Fibroblast of skin of back (primary cell): ENCODE data around the gene NUP133.
"Not testable (repeated sequence)": the region's sequence is repeated elsewhere in the genome, so short reads cannot be mapped to it uniquely, and the experiment has no call there.

ENCODE experiments used
- DNase-seq: peaks from one replicate; pipeline ENCODE4 v3.0.0-alpha.2; 2013

NUP133 gene

DNA sequence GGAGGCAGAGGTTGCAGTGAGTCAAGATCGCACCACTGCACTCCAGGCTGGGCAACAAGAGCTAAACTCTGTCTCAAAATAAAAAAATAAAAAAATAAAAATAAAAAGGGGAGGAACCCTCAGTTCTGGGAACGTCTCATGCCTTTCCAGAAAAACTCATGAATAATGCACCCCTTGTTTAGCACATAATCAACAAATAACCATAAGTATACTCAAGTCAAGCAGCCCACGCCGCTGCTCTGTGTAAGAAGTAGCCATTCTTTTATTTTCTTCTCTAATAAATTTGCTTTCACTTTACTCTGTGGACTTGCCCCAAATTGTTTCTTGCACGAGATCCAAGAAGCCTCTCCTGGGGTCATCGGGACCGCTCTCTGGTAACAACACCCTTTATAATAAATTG lies 59.8 kb downstream of the NUP133 start:
- DNase-seq, result no peak

DNA sequence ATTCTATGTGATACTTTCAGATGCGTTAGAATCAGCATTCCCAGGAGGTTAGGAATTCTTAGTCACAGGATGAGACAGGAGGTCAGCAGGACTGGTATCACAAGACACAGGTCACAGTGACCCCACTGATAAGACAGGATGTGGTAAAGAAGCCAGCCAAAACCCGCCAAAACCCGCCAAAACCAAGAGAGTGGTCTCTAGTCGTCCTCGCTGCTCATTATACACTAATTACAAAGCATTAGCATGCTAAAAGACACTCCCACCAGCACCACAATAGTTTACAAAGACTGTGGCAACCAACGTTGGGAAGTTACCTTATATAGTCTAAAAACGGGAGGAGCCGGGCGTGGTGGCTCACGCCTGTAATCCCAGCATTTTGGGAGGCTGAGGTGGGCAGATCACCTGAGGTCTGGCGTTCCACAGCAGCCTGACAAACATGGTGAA lies 60.3 kb downstream of the NUP133 start:
- DNase-seq, result no peak

DNA sequence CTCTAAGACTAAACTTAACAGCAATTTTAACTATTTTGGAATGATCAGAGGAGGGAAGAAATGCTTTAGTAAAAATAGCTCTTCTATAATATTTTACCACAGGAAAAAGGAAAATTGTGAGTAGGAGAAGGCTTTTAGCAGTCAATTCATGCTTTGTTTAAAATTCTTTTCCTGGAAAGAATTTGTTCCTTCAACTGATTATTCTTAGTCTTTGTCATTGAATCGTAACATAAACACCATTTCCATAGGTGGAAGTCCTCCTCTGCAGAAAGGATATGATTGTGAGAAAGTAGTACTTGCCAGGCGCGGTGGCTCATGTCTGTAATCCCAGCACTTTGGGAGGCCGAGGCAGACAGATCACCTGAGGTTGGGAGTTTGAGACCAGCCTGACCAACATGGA lies 62.3 kb downstream of the NUP133 start:
- no peak for DNase-seq

GRCh38 chr1:229440851-229441537 lies 67.1 kb downstream of the NUP133 start:
- DNase-seq, result peak; percentile 86

DNA sequence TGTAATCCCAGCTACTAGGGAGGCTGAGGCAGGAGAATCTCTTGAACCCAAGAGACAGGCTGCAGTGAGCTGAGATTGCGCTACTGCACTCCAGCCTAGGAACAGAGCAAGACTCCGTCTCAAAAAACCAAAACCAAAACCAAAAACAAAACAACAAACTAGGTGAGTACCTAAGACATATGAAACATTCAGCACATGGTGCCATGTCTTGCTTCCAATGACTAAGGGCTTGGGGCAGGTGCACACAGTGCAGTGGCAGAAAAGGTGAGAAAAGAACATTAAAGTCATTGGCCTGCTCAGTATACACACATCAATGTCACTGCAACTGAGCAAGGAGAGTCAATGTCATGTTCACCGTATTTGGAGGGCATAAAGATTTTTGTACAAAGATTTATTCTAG lies 70.1 kb downstream of the NUP133 start:
- no peak for DNase-seq

- peak; percentile 39 for DNase-seq
Measured at GRCh38 chr1:229437443-229437842, 70.7 kb downstream of the NUP133 start.

- DNase-seq, result no peak
Measured at GRCh38 chr1:229436201-229436600, 71.9 kb downstream of the NUP133 start.

GRCh38 chr1:229434641-229435051 lies 73.5 kb downstream of the NUP133 start:
- DNase-seq, result no peak

DNA sequence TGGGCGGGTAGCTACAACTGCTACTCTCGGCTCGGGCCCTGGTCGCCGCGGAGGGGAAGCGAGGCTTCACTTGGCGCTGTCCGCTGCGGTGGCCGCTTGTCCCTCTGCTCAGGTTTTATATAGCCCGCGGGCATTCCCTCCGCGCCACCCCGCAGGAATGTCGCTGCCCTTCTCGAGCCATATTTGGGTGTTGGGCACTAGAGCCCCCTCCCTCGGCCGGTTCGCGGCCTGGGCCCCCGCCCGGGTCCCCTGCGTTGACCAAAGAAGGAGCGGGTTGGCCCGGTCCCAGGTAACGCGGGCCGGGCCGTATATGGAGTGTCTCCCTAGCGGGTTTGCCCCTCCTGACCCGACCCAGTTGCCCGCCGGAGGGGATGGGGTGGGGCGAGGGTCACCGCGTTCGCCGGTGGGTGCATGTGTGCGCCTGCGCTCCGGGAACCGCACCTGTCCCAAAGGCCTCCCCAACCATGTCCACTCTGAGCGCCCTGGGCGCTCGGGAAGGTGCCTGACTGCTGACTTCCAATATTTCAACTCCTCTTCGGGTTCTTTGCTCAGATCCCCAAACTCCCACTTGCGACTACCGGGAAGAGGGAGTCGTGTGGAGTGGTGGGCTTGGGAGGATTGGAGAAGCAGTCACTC lies 74.0 kb downstream of the NUP133 start, which contains the start of gene ACTA1:
Gene ACTA1, minus strand, starts transcription at position 90 of the 636 bp plus-strand sequence. CDS start 979 bp downstream, outside the sequence.
- no peak for DNase-seq

DNA sequence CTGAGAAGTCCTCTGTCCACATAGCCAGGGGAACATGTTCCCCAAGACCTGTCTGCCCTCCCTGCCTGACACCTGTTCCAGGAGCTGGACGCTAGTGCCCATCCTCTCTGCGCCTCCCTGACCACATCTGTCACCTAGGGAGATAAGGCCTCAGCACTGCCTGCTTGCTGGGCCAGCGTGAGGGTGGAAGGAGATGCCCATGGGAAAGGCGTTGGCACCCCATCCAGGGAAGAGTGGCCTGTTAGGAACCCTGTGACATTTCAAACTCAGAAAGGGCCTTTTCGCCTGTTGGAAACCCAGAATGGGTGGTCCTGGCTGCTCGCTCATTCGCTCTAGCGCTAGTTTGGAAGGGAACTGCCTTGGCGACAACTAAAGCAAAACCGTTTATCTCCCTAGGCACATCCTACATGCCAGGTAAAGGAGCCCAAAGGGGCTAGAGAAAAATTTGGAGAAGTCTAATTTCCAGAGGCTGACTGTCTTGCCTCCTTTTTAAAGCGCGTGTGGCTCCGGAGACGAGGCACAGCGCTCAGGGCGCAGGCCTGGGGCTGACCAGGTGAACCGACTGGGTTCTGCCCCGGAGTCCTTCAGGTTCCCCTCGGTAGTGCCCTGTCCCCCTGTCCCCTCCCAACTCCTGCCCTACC lies 74.7 kb downstream of the NUP133 start:
- no peak for DNase-seq

DNA sequence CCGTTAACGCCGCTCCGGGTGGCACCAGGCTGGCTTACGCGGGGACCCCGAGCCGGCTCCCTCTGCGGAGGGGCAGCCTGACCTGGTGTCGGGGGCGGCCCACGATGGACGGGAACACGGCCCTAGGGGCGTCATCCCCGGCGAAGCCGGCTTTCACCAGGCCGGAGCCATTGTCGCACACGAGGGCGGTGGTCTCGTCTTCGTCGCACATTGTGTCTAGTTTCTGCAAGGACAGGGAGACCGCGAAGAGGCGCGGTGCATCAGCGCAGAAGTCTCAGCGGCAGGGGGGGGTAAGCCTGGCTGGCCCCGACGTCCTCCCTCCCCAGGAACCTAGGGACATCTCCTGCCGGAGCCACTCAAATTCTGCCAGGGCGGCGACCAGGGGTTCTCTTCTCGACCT lies 75.2 kb downstream of the NUP133 start:
- no peak for DNase-seq

- no peak for DNase-seq
Measured at GRCh38 chr1:229432116-229432461, 76.1 kb downstream of the NUP133 start.

- DNase-seq, result no peak
Measured at GRCh38 chr1:229431284-229432115, 76.6 kb downstream of the NUP133 start.

DNA sequence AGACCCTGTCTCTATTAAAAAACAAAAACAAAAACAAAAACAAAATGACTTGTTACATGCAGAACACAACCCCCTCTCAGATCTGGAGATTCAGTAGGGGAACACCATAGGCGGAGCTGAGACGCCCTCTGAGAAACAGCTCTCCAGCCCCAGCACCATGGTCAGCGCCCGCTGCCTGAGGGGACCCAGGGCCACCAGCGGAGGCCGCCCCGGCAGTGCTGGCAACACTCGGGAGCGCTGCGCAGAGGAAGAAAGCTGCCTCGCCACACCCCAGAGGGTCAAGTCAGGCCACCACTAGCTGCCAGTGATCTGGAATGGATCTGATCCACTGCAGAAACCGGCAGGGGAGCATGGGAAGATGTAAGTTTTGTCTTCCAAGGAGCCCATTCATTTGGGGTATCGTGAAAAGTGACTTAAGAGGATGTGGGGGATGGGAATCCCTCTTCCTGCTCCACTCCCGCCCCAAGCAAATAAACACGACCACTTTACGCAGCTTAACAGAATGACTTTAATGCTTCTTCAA lies 77.3 kb downstream of the NUP133 start:
- peak; percentile 67 for DNase-seq

DNA sequence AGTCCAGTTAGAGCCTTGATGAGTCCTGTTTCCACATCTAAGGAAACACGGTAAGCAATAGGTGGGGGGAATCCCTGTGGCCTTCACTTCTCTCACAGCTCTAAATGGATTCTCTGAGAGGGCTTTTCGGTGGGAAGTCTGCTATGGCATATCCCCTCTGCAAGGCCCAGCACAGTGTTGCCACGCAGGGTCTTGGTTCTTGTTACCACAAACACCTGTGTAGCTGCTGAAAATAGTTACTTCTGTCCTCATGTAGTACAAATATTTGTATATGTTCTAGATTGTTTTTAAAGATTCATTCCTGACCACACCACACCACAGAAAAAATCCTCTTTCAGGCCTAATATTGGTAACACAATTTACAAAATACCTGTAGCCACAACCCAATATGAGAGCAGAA lies 79.9 kb downstream of the NUP133 start:
- no peak for DNase-seq

DNA sequence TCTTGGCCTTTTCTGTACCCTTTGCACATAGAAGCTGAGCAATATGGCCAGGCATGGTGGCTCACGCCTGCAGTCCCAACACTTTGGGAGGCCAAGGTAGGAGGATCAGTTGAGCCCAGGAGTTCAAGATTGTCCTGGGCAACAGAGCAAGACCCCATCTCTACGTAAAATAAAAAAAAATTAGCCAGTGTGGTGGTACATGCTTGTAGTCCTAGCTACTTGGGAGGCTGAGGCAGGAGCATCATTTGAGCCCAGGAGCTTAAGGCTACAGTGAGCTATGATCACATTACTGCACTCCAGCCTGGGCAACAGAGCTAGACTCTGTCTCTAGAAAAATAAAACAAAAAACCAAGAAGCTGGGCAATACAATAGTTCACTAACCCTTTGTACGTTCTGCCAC lies 80.6 kb downstream of the NUP133 start:
- no peak for DNase-seq

DNA sequence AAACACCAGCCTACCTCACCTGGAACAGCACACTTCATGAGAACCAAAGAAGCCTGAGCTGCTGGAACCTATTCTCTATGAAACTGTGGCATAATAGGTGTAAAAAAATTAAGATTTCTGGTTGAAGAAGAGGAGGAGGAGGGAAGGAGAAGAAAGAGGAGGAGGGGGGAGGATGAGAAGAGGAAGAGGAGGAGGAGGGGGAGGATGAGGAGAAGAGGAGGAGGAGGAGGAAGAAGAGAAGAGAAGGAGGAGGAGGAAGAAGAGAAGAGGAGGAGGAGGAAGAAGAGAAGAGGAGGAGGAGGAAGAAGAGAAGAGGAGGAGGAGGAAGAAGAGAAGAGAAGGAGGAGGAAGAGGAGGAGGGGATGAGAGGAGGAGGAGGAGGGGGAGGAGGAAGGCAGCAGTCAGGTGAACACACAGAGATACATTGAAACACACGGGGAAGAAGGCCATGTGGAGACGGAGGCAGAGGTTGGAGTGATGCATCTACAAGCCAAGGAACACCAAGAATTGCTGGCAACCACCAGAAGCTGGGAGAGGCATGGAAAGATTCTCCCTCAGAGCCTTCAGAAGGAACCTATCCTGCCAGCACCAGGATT lies 82.5 kb downstream of the NUP133 start:
- no peak for DNase-seq

DNA sequence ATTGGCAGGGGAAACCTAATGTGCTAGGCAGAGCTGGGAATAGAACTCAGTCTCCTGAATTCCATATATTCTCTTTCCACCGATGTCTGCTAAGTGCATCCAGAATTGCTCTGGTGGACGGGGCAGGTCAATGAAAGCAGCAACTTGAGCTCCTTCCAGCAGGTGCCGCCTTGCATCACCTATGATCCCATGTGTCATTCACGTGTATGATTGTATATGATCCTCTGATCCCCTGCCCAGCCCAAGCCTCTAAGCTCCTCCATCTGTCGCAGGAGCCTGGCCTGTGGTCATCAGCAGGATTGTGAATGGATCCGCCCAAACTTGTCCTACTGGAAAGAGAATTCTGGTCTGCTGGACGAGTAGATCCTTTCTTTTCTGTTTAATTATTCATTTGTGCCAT lies 87.4 kb downstream of the NUP133 start:
- no peak for DNase-seq

GRCh38 chr1:229420224-229420623 lies 87.9 kb downstream of the NUP133 start:
- no peak for DNase-seq

- not testable (repeated sequence) for DNase-seq
Measured at GRCh38 chr1:229418586-229418985, 89.6 kb downstream of the NUP133 start.

DNA sequence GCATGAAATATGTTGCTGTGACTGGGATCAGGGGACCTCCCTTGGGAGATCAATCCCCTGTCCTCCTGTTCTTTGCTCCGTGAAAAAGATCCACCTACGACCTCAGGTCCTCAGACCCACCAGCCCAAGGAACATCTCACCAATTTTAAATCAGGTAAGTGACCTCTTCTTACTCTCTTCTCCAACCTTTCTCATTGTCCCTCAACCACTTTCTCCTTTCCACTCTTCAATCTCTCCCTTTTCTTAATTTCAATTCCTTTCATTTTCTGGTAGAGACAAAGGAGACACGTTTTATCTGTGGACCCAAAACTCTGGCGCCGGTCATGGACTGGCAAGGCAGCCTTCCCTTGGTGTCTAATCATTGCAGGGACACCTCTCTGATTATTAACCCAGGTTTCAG lies 95.3 kb downstream of the NUP133 start:
- DNase-seq, result not testable (repeated sequence)

DNA sequence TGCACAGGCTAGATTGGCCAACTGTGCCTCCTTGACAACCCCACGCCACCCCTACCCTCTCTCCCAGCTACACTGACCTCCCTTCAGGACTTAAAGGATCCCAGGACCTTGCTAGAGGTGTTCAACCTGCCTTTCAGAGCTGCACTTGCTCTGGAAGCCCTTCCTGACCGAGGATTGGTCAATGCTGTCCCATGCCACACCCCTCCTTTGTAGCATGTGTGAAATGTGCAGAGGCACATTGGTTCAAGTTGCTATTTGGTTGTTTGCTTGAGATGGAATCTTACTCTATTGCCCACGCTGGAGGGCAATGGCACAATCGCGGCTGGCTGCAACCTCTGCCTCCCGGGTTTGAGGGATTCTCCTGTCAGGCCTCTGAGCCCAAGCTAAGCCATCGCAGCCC lies 96.1 kb downstream of the NUP133 start:
- no peak for DNase-seq
